ENCODE data around the gene IDH3G. TPM values are rescaled to one million over a fixed set of nuclear protein-coding genes. Genes with fewer than 3 reads are reported as not detected.

Gene IDH3G
- total RNA-seq, 1 experiment from 2014 or later: 43.2 TPM

DNA sequence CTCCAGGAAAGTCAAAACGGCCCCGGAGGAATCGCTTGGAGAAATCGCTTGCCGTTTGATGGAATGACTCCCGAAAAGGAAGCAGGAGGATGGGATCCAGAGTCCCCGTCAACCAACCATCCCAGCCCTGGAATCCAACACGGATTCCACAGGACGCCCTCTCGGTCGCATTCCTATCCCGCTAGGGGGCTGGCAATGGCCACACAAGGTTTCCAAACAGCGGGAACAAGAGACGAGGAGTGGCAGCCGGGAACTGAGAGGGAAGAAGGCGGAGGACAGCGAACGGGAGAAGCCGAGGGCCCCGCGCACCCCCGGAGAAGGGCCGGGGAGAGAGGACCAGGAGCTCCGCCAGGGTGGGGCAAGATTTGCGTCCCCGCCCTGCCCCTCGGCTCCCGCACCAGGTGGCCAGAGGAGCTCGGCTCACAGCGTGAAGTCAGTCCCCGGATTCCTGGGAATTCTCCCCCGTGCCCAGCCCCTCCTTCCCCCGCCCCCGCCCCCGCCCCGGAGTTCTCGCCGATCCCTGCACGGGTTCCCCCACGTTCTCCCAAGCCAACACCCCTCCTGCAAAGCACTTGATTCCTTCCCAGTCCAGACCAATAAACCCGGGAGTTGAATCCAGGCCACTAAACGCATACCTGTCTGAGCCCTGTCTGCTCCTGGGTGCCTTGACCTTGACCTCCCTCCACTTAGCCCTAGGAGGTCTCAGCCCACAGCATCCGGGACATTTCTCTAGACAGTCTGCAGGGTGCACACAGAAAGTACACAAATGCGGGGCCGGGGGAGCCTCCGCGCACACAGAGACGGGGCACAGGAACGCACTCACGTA, 34.8 kb upstream of the IDH3G start:
- DNase-seq: peak; percentile 61
- peaks cover 56 to 70% of the 10 kb centered on the region in 2 experiments for H3K9me3 Mint-ChIP-seq
- Histone ChIP-seq H3T11ph (ENCODE audit: low read length) (no peak overlapping the region), H4K91ac (ENCODE audit: insufficient read length, low read depth, low read length) (no peak overlapping the region), H3K79me2 (ENCODE audit: insufficient read depth, low read length) (peaks cover 34% of the 10 kb centered on the region; the same call in 1 of the 2 replicates), H3K23me2 (ENCODE audit: insufficient read length, low read depth, low read length, poor library complexity, severe bottlenecking) (peaks cover 5% of the 10 kb centered on the region), H3K4me2 (ENCODE audit: insufficient read depth, insufficient read length, low read length) (peak overlapping the region; percentile 64), H3K56ac (ENCODE audit: insufficient read length, low read depth, low read length) (no peak overlapping the region), H3K14ac (ENCODE audit: insufficient read depth, low read length) (no peak overlapping the region), H2BK12ac (ENCODE audit: insufficient read length, low read depth, low read length) (no peak overlapping the region), H3K27ac (ENCODE audit: insufficient read length, low read depth, low read length) (no peak overlapping the region), H3K4ac (ENCODE audit: low read depth, low read length) (no peak overlapping the region), H3K9ac (ENCODE audit: extremely low read depth, insufficient read length, low read length) (peak overlapping the region; percentile 14), H2AK5ac (ENCODE audit: insufficient read length, low read length) (no peak overlapping the region), H3K23ac (ENCODE audit: insufficient read length, low read depth, low read length) (no peak overlapping the region), H4K20me1 (ENCODE audit: control insufficient read depth, insufficient read depth, insufficient read length) (no peaks in the 10 kb centered on the region), H2AFZ (ENCODE audit: low read length) (no peak overlapping the region), H3K79me1 (ENCODE audit: insufficient read depth, low read depth, low read length, poor library complexity, severe bottlenecking) (no peaks in the 10 kb centered on the region), H4K5ac (ENCODE audit: insufficient read length, low read depth, low read length) (no peak overlapping the region), H3K4me1 (ENCODE audit: insufficient read depth, low read length) (peaks cover 3% of the 10 kb centered on the region; the same call in 1 of the 2 replicates), H3K27me3 (ENCODE audit: insufficient read depth, low read length) (no peaks in the 10 kb centered on the region), H4K8ac (replicated peaks; ENCODE audit: insufficient read length, low read depth, low read length) (no peak overlapping the region), H2BK120ac (ENCODE audit: low read depth, low read length, poor library complexity, severe bottlenecking) (no peak overlapping the region), H2BK20ac (ENCODE audit: low read depth, low read length, poor library complexity, severe bottlenecking) (no peak overlapping the region), H2BK15ac (ENCODE audit: low read depth, low read length) (no peak overlapping the region), H3K9me3 (ENCODE audit: control insufficient read depth, low read depth, low read length) (peaks cover 4% of the 10 kb centered on the region), H2BK5ac (ENCODE audit: insufficient read length, low read length) (no peak overlapping the region), H3K18ac (ENCODE audit: insufficient read length, low read depth, low read length) (peak overlapping the region; percentile 35)
- H3K4me3 Mint-ChIP-seq: peak overlapping the region; percentile 80 to 89
- peaks cover 11 to 28% (median 13%) of the 10 kb centered on the region in 3 experiments for H3K36me3 Mint-ChIP-seq (ENCODE audit: insufficient read depth in 1 of 3, low read depth in 3 of 3)
- TF ChIP-seq CTCF (conservative IDR thresholded peaks at IDR 0.05): no peak
- WGBS (ENCODE audit: extremely low coverage, insufficient read length, low lambda C conversion rate): no CpG with 5 or more reads among the region's 50 CpGs
- H3K27ac Mint-ChIP-seq: peak overlapping the region in 2 of 3 experiments; percentile 76 to 82; a peak in 4 of 7 replicates
- peaks cover 23 to 40% of the 10 kb centered on the region in 2 experiments for H3K4me1 Mint-ChIP-seq
- peaks cover 6% of the 10 kb centered on the region for H3K27me3 Mint-ChIP-seq (ENCODE audit: low read depth)

All from H9 (cell line).